Kidney (tissue), 22 donors: ENCODE measurements around the gene KCNK18. TPM values are rescaled to one million over a fixed set of nuclear protein-coding genes. Genes with fewer than 3 reads are reported as not detected.
A peak's percentile ranks its signal among the peaks of the same experiment; 100 is the strongest.

Experiments used
- DNase-seq, 5 donors: peaks; one replicate each; pipeline ENCODE4 v3.0.0-alpha.2; 2013 to 2020
- FAIRE-seq: peaks from 2 replicates; lab custom pipeline; 2012; peaks lifted over from hg19 to GRCh38; lab: Jason Lieb, UNC
- H3K27ac ChIP-seq, 2 donors: one replicate each; pipeline ENCODE4 v1.7.0; 2013; ENCODE audit warnings: low read depth in 2 of 2, low read length in 2 of 2, inconsistent platforms in 1 of 2
- H3K27me3 ChIP-seq: one replicate; pipeline ENCODE4 v1.7.1; 2013; ENCODE audit warnings: low read length, inconsistent platforms; ENCODE audit not compliant: control insufficient read depth, insufficient read depth
- H3K36me3 ChIP-seq, 3 donors: one replicate each; pipeline versions ENCODE4 v1.7.0 to v1.7.1; 2013; ENCODE audit warnings: low read length in 3 of 3, control low read depth in 1 of 3, inconsistent platforms in 1 of 3; ENCODE audit not compliant: insufficient read depth in 3 of 3, control insufficient read depth in 2 of 3
- H3K4me1 ChIP-seq, 3 donors: one replicate each; pipeline versions ENCODE4 v1.7.0 to v1.7.1; 2013; ENCODE audit warnings: low read length in 3 of 3, inconsistent platforms in 1 of 3, low read depth in 1 of 3; ENCODE audit not compliant: control insufficient read depth in 2 of 3, insufficient read depth in 2 of 3
- H3K4me3 ChIP-seq, 3 donors: one replicate each; pipeline versions ENCODE4 v1.7.0 to v1.8.1; 2013; ENCODE audit warnings: low read length in 3 of 3, control low read depth in 1 of 3, inconsistent platforms in 1 of 3
- H3K9ac ChIP-seq, 3 donors: one replicate each; pipeline versions ENCODE4 v1.7.0 to v1.7.1; 2013; ENCODE audit warnings: low read length in 3 of 3, control low read depth in 1 of 3, inconsistent platforms in 1 of 3
- H3K9me3 ChIP-seq, 3 donors: one replicate each; pipeline versions ENCODE4 v1.7.0 to v1.7.1; 2013; ENCODE audit warnings: low read length in 3 of 3, control low read depth in 1 of 3, inconsistent platforms in 1 of 3; ENCODE audit not compliant: control insufficient read depth in 2 of 3, insufficient read depth in 1 of 3
- intact Hi-C: fragments of 100-400 bp; cut with DNase I; formaldehyde crosslinking; loops from one replicate; pipeline ENCODE4 v1.11.1; 2022
- long read RNA-seq, 10 donors: library from polyadenylated mRNA in 1 of 10; unstranded in 1 of 10; transcript quantifications; one replicate each; pipeline ENCODE4 v2.0.0 and lab custom pipeline, GENCODE V29; 2021 to 2026
- polyA plus RNA-seq: library from polyadenylated mRNA; stranded (reverse); fragments of 350-450 nt; fragmentation: Illumina TruSeq; extraction: RNeasy Lipid Tissue Mini Kit (QIAGEN cat#74804); gene quantifications from one replicate; pipeline ENCODE4 v1.2.3, GENCODE V29; 2014; ENCODE audit warnings: low read depth, low replicate concordance; ENCODE audit not compliant: insufficient read depth
- total RNA-seq: library from RNA; stranded (reverse); fragmentation: NEBNext Ultra II Directional; extraction: Animal tissue kit (Norgen Biotek cat#: 25700); gene quantifications from one replicate; pipeline ENCODE4 v1.2.1, GENCODE V29; 2021
- TF ChIP-seq, protein P1 (sequence below): IDR thresholded peaks from 3 replicates; pipeline ENCODE4 v1.5.1; 2012; ENCODE audit warnings: mild to moderate bottlenecking, moderate library complexity, borderline replicate concordance; ENCODE audit not compliant: insufficient read depth; ENCODE audit errors: extremely low read depth
- donor health status: control.
- donor health status: control.
- donor health status: control.
- donor health status: control.
- donor health status: control.
- donor health status: DM: yes; HTN: yes; CAD: no.
- donor health status: Normal renal cell carcinoma (clear cell type).

KCNK18 gene
- not detected for total RNA-seq
- not detected for polyA plus RNA-seq
- long read RNA-seq, donor 1 = 0 reads
- long read RNA-seq, donor 2 = 0 reads
- long read RNA-seq, donor 3 = 0 reads
- long read RNA-seq, donor 4 = 0 reads
- long read RNA-seq, donor 5 = 0 reads
- long read RNA-seq, donor 6 = 0 reads
- long read RNA-seq, donor 7 = 0 reads
- long read RNA-seq, donor 8 = 0 reads
- long read RNA-seq, donor 9 = 0 reads
- long read RNA-seq, donor 10 = 0 reads

DNA sequence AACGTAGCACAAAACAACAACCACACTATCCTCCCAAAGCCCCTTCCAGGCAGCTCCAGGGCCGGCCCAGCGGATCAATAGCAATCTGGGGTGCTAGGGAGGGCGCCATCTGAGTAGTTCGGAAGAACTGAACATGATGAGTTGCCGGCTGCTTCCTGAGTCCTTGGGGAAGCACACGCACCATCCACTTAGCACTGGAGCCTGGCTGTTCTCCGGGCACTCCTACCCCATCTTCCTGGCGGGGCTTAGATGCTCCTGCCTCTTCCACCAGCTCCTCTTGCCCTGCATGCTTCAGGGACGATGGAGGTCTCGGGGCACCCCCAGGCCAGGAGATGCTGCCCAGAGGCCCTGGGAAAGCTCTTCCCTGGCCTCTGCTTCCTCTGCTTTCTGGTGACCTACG is at the start of gene KCNK18:
Gene KCNK18, plus strand, starts transcription at position 301 of the 400 bp plus-strand sequence. Its CDS starts 0 bp downstream, at position 301.
- H3K4me3 ChIP-seq = no peak within 1 kb of the TSS
- DNase-seq (peak in 1 of 5 donors; percentile 59), FAIRE-seq (no peak)
- H3K9ac ChIP-seq = no peak within 1 kb of the TSS
- H3K36me3 ChIP-seq = no peaks in the 10 kb centered on the region
- H3K27ac ChIP-seq = no peak within 1 kb of the TSS
- H3K27me3 ChIP-seq = no peaks in the 10 kb centered on the region
- no peaks in the 10 kb centered on the region for H3K4me1 ChIP-seq
- no peaks in the 10 kb centered on the region for H3K9me3 ChIP-seq
- TF ChIP-seq, protein P1, sequence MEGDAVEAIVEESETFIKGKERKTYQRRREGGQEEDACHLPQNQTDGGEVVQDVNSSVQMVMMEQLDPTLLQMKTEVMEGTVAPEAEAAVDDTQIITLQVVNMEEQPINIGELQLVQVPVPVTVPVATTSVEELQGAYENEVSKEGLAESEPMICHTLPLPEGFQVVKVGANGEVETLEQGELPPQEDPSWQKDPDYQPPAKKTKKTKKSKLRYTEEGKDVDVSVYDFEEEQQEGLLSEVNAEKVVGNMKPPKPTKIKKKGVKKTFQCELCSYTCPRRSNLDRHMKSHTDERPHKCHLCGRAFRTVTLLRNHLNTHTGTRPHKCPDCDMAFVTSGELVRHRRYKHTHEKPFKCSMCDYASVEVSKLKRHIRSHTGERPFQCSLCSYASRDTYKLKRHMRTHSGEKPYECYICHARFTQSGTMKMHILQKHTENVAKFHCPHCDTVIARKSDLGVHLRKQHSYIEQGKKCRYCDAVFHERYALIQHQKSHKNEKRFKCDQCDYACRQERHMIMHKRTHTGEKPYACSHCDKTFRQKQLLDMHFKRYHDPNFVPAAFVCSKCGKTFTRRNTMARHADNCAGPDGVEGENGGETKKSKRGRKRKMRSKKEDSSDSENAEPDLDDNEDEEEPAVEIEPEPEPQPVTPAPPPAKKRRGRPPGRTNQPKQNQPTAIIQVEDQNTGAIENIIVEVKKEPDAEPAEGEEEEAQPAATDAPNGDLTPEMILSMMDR = no peak
- intact Hi-C loops = no loop called here

DNA sequence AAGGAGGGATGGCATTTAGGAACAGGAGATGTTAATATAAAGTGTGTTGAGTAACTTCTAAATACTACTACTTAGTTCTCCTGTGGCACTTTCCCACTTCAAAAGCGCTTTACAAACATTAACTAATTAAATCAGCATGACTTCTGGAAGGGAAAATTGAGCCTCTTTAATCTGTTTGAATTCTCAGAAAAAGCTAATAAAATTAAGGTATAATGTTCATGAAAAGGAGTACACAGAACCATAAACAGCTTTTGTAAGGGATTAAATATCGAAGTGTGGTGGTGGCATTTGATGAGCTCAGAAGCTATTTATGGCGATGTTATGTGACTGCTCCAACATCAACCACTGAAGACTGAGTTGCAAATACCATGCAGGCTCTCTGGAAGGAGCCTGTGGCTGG is 49.0 kb upstream of the KCNK18 start:
- Histone ChIP-seq H3K27me3 (peaks cover 23% of the 10 kb centered on the region), H3K27ac (no peak overlapping the region), H3K4me3 (no peak overlapping the region)

DNA sequence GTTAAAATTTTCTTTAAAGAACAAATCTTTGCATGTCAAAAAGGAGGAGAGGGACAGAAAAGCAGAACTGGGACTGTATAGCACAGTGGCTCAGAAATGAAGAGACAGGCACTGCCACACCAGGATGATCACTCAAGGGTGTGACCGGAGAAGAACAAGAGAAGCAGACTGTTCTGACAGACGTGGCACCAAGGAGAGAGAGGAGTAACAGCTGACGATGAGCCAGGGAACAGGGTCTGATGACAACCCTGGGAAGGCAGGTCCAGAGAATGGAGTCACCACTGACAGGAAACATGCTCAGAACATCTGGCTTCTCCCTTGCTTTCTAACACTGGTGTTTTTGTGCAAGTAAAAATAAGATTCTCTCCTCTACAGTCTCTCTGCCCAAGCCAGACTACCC is 44.6 kb upstream of the KCNK18 start:
- H3K36me3 ChIP-seq = no peaks in the 10 kb centered on the region
- DNase-seq = no peak
- TF ChIP-seq, protein P1 = no peak
- peaks cover 27% of the 10 kb centered on the region for H3K27me3 ChIP-seq
- no peak overlapping the region for H3K27ac ChIP-seq
- no peak overlapping the region for H3K4me3 ChIP-seq
- no peak overlapping the region for H3K9ac ChIP-seq
- FAIRE-seq = no peak
- H3K4me1 ChIP-seq = no peaks in the 10 kb centered on the region
- H3K9me3 ChIP-seq = no peaks in the 10 kb centered on the region
- intact Hi-C loops = no loop called here

More for the DNA sequence above, 49.0 kb upstream of the KCNK18 start:
- no peaks in the 10 kb centered on the region for H3K36me3 ChIP-seq
- no peaks in the 10 kb centered on the region for H3K4me1 ChIP-seq
- DNase-seq (no peak), FAIRE-seq (no peak)
- H3K9me3 ChIP-seq = peaks cover 0 to 9% (median 8%) of the 10 kb centered on the region in 3 donors
- TF ChIP-seq, protein P1 = no peak
- intact Hi-C loops = no loop called here
- no peak overlapping the region for H3K9ac ChIP-seq
